ENCODE results near the gene MPP4. TPM values are rescaled to one million over a fixed set of nuclear protein-coding genes. Genes with fewer than 3 reads are reported as not detected.
A peak's percentile ranks its signal among the peaks of the same experiment; 100 is the strongest.

Gene MPP4
- total RNA-seq, 1 experiment from 2014 or later, result not detected

DNA sequence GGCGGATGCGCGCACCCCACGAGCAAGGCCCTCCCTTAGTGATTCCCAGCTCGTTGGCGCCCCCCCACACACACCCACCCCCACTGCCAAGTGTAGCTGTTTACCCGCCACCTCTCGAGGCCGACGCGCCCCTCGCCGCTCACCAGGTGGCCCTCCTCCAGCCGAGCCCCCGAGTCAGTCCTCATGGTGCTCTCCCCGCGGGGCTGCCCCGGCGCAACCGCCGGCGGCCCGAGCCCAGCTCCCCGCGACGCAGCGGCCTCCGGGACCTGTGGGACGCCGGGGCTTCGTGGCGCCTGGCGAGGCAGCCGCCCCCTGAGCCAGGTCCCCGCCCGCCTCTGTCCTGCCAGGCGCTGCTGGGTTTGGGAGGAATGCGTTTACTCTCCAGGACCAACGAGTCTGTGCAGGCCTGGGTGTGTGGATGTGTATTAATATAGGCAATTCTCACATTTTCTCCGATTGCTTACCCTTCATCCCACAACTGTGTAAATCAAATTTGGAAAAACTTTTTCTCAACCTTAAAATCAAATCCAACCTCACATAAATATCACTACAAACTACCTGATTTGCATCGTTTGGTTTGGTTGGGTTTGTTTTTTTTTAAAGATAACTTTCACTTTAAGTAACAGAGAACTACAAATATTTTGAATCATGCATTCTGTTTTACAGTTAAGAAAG lies 55.1 kb downstream of the MPP4 start, which contains the start of gene TMEM237:
TMEM237 (minus strand) TSS at position 288 of the 675 bp plus-strand sequence; CDS start at position 185, 103 bp downstream.
- Histone ChIP-seq H3K4me2 (ENCODE audit: insufficient read depth, insufficient read length, low read length) (peak within 1 kb of the TSS; percentile 88), H2BK120ac (ENCODE audit: low read depth, low read length, poor library complexity, severe bottlenecking) (peak within 1 kb of the TSS; percentile 92), H3K23me2 (ENCODE audit: insufficient read length, low read depth, low read length, poor library complexity, severe bottlenecking) (no peaks in the 10 kb centered on the region), H2AFZ (ENCODE audit: low read length) (peak within 1 kb of the TSS; percentile 96), H2AK5ac (ENCODE audit: insufficient read length, low read length) (no peak within 1 kb of the TSS), H3K27me3 (ENCODE audit: insufficient read depth, low read length) (no peaks in the 10 kb centered on the region), H3K56ac (ENCODE audit: insufficient read length, low read depth, low read length) (peak within 1 kb of the TSS; percentile 44), H4K91ac (ENCODE audit: insufficient read length, low read depth, low read length) (no peak within 1 kb of the TSS), H4K5ac (ENCODE audit: insufficient read length, low read depth, low read length) (peak within 1 kb of the TSS; percentile 65), H3K9ac (ENCODE audit: extremely low read depth, insufficient read length, low read length) (peak within 1 kb of the TSS; percentile 95), H2BK20ac (ENCODE audit: low read depth, low read length, poor library complexity, severe bottlenecking) (no peak within 1 kb of the TSS), H3K79me2 (ENCODE audit: insufficient read depth, low read length) (no peaks in the 10 kb centered on the region), H3K79me1 (ENCODE audit: insufficient read depth, low read depth, low read length, poor library complexity, severe bottlenecking) (no peaks in the 10 kb centered on the region), H3K4ac (ENCODE audit: low read depth, low read length) (no peak within 1 kb of the TSS; the same call in 1 of the 2 replicates), H4K8ac (replicated peaks; ENCODE audit: insufficient read length, low read depth, low read length) (no peak within 1 kb of the TSS), H3T11ph (ENCODE audit: low read length) (no peak within 1 kb of the TSS), H3K9me3 (ENCODE audit: control insufficient read depth, low read depth, low read length) (no peaks in the 10 kb centered on the region), H3K18ac (ENCODE audit: insufficient read length, low read depth, low read length) (peak within 1 kb of the TSS; percentile 96), H2BK15ac (ENCODE audit: low read depth, low read length) (no peak within 1 kb of the TSS; the same call in 1 of the 2 replicates), H2BK5ac (ENCODE audit: insufficient read length, low read length) (peak within 1 kb of the TSS; percentile 33), H2BK12ac (ENCODE audit: insufficient read length, low read depth, low read length) (no peak within 1 kb of the TSS), H3K23ac (ENCODE audit: insufficient read length, low read depth, low read length) (no peak within 1 kb of the TSS), H4K20me1 (ENCODE audit: control insufficient read depth, insufficient read depth, insufficient read length) (no peaks in the 10 kb centered on the region), H3K27ac (ENCODE audit: insufficient read length, low read depth, low read length) (peak within 1 kb of the TSS; percentile 79), H3K14ac (ENCODE audit: insufficient read depth, low read length) (peak within 1 kb of the TSS; percentile 98; the same call in 1 of the 2 replicates), H3K4me1 (ENCODE audit: insufficient read depth, low read length) (no peaks in the 10 kb centered on the region)
- no CpG with 5 or more reads among the region's 41 CpGs for WGBS (ENCODE audit: extremely low coverage, insufficient read length, low lambda C conversion rate)
- DNase-seq, result peak; percentile 39
- no peak for TF ChIP-seq CTCF (conservative IDR thresholded peaks at IDR 0.05)
- H3K4me3 Mint-ChIP-seq, result peak within 1 kb of the TSS; percentile 90 to 97
- H3K9me3 Mint-ChIP-seq, result no peaks in the 10 kb centered on the region
- peaks cover 16 to 18% of the 10 kb centered on the region in 2 experiments for H3K4me1 Mint-ChIP-seq
- H3K27ac Mint-ChIP-seq, result peak within 1 kb of the TSS; percentile 98 to 99 (median 98)
- H3K36me3 Mint-ChIP-seq (ENCODE audit: insufficient read depth in 1 of 3, low read depth in 3 of 3), result peaks cover 0 to 6% (median under 1%) of the 10 kb centered on the region in 3 experiments; a peak in 3 of 7 replicates
- no peaks in the 10 kb centered on the region; the same call in 1 of the 2 replicates for H3K27me3 Mint-ChIP-seq (ENCODE audit: low read depth)
